Endothelial cell of umbilical vein (primary cell): ENCODE results near the gene TMEM52B.
"Not testable (repeated sequence)": the region's sequence is repeated elsewhere in the genome, so short reads cannot be mapped to it uniquely, and the experiment has no call there.

Experiments
- TF ChIP-seq, protein P1 (sequence below), 2 donors: IDR thresholded peaks; 1 replicate in 1 of 2; 2 replicates in 1 of 2; pipeline ENCODE4 v1.5.1; 2011; ENCODE audit warnings: low read length in 2 of 2, mild to moderate bottlenecking in 2 of 2, moderate library complexity in 2 of 2, control low read depth in 1 of 2, inconsistent platforms in 1 of 2, low read depth in 1 of 2; ENCODE audit not compliant: insufficient read depth in 1 of 2; ENCODE audit errors: extremely low read depth in 1 of 2
- TF ChIP-seq, protein P2 (sequence below): IDR thresholded peaks from 2 replicates; pipeline ENCODE4 v1.6.1; 2011; ENCODE audit not compliant: insufficient read depth, insufficient read length

DNA sequence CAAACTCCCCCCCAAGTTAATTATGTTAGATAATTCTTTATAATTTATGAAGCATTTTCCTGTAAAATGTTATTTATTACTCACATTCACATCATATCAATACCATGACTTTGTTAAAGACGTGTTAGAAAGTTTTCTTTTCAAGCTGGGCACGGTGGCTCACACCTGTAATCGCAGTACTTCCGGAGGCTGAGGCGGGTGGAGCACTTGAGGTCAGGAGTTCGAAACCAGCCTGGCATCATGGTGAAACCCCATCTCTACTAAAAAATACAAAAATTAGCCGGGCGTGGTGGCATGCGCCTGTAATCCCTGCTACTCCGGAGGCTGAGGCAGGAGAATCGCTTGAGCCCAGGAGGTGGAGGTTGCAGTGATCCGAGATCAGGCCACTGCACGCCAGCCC, 37.1 kb downstream of the TMEM52B start:
- TF ChIP-seq, protein P1, sequence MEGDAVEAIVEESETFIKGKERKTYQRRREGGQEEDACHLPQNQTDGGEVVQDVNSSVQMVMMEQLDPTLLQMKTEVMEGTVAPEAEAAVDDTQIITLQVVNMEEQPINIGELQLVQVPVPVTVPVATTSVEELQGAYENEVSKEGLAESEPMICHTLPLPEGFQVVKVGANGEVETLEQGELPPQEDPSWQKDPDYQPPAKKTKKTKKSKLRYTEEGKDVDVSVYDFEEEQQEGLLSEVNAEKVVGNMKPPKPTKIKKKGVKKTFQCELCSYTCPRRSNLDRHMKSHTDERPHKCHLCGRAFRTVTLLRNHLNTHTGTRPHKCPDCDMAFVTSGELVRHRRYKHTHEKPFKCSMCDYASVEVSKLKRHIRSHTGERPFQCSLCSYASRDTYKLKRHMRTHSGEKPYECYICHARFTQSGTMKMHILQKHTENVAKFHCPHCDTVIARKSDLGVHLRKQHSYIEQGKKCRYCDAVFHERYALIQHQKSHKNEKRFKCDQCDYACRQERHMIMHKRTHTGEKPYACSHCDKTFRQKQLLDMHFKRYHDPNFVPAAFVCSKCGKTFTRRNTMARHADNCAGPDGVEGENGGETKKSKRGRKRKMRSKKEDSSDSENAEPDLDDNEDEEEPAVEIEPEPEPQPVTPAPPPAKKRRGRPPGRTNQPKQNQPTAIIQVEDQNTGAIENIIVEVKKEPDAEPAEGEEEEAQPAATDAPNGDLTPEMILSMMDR (IDR thresholded peaks at IDR 0.05; ENCODE audit: extremely low read depth in 1 of 2, insufficient read depth in 1 of 2, low read depth in 1 of 2, low read length in 2 of 2): not testable (repeated sequence)
- TF ChIP-seq, protein P2, sequence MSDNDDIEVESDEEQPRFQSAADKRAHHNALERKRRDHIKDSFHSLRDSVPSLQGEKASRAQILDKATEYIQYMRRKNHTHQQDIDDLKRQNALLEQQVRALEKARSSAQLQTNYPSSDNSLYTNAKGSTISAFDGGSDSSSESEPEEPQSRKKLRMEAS: not testable (repeated sequence)
